ENCODE measurements around the gene FUT7.

Gene FUT7

DNA sequence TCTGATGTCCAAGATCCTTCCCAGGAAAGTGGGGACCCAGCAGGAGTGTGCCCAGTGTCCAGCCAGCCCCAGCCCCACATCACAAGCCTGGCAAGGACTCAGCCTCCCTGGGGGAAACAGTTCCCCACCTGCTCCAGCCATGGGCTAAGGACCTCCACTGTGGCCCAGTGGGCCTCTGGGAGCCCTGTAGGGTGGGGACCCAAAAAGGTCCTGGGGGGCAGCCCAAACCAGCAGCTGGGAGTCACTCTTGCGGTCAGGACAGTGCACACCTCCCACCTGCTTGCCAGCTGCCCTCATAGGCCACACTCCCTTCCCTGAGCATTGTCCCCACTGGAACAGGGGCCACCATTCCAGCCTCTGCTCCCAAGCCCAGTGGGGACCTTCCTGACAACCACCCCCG lies 5.5 kb downstream of the FUT7 start:
- Histone ChIP-seq H3K36me3 (ENCODE audit: insufficient read depth, low read length) (no peaks in the 10 kb centered on the region), H3K27ac (no peak overlapping the region), H3K4me3 (no peak overlapping the region), H3K9ac (ENCODE audit: insufficient read length) (no peak overlapping the region), H3K9me3 (ENCODE audit: low read depth, low read length) (no peaks in the 10 kb centered on the region)
- DNase-seq (ENCODE audit: low read depth, low spot score): no peak
- TF ChIP-seq EZH2 (IDR thresholded peaks at IDR 0.05) (no peak), FOXP2 (optimal IDR thresholded peaks at IDR 0.05; ENCODE audit: control extremely low read depth, extremely low read length, insufficient read depth) (no peak), POLR2AphosphoS5 (IDR thresholded peaks at IDR 0.05; ENCODE audit: borderline replicate concordance, low read depth, low read length) (no peak)

GRCh38 chr9:137025517-137025966 lies 6.3 kb downstream of the FUT7 start:
- H3K9me3 ChIP-seq (ENCODE audit: low read depth, low read length): no peaks in the 10 kb centered on the region
- H3K9ac ChIP-seq (ENCODE audit: insufficient read length): no peak overlapping the region
- H3K27ac ChIP-seq: no peak overlapping the region
- H3K36me3 ChIP-seq (ENCODE audit: insufficient read depth, low read length): no peaks in the 10 kb centered on the region
- TF ChIP-seq FOXP2 (optimal IDR thresholded peaks at IDR 0.05; ENCODE audit: control extremely low read depth, extremely low read length, insufficient read depth) (no peak), EZH2 (IDR thresholded peaks at IDR 0.05) (no peak), POLR2AphosphoS5 (IDR thresholded peaks at IDR 0.05; ENCODE audit: borderline replicate concordance, low read depth, low read length) (no peak)
- no peak overlapping the region for H3K4me3 ChIP-seq
- DNase-seq (ENCODE audit: low read depth, low spot score): no peak

DNA sequence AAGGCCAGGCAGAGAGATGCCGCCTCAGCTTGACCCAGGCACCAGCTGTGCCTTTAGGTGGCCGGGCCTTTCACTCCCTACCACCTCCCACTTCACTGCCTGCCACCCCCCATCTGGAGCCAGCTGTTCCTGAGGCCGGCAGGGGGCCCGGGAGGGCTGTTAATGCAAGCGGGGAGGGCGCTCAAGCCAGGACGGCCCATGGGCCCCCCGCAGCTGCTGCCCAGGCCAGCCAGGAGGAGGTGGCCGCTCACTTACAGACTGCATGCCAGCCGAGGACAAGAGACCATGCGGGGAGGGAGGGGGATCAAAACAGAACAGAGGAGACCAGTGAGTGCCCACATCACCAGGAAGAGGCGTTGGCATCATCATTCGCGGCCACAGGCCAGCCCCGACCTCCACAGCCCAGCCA lies 8.3 kb downstream of the FUT7 start:
- Histone ChIP-seq H3K9ac (ENCODE audit: insufficient read length) (no peak overlapping the region), H3K36me3 (ENCODE audit: insufficient read depth, low read length) (no peaks in the 10 kb centered on the region), H3K4me3 (no peak overlapping the region), H3K27ac (no peak overlapping the region), H3K9me3 (ENCODE audit: low read depth, low read length) (no peaks in the 10 kb centered on the region)
- no peak for DNase-seq (ENCODE audit: low read depth, low spot score)
- no peak for TF ChIP-seq EZH2 (IDR thresholded peaks at IDR 0.05)
- TF ChIP-seq FOXP2 (optimal IDR thresholded peaks at IDR 0.05; ENCODE audit: control extremely low read depth, extremely low read length, insufficient read depth): no peak
- no peak for TF ChIP-seq POLR2AphosphoS5 (IDR thresholded peaks at IDR 0.05; ENCODE audit: borderline replicate concordance, low read depth, low read length)

DNA sequence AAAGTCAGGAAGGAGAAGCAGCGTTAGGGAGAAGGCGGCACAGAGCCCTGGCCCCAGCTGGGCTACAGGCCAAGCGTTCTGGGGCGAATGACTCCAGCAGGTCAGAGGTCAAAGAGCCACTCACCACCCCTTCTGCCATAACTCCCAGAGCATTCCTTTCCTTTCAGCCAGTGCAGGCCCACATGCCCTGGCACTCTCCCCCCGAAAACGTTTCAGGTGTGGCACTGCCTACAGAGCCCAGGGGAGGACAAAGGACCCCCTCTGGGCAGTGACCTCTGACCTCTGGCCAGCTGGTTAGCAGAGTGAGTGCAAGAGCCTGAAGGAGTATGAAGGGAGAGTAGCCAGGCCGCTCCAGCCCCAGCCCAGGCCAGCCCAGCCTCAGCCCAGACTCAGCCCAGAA lies 8.7 kb downstream of the FUT7 start:
- Histone ChIP-seq H3K36me3 (ENCODE audit: insufficient read depth, low read length) (no peaks in the 10 kb centered on the region), H3K27ac (no peak overlapping the region), H3K4me3 (no peak overlapping the region), H3K9me3 (ENCODE audit: low read depth, low read length) (no peaks in the 10 kb centered on the region), H3K9ac (ENCODE audit: insufficient read length) (no peak overlapping the region)
- TF ChIP-seq EZH2 (IDR thresholded peaks at IDR 0.05): no peak
- no peak for TF ChIP-seq FOXP2 (optimal IDR thresholded peaks at IDR 0.05; ENCODE audit: control extremely low read depth, extremely low read length, insufficient read depth)
- no peak for TF ChIP-seq POLR2AphosphoS5 (IDR thresholded peaks at IDR 0.05; ENCODE audit: borderline replicate concordance, low read depth, low read length)
- no peak for DNase-seq (ENCODE audit: low read depth, low spot score)

- TF ChIP-seq POLR2AphosphoS5 (IDR thresholded peaks at IDR 0.05; ENCODE audit: borderline replicate concordance, low read depth, low read length) (no peak), FOXP2 (optimal IDR thresholded peaks at IDR 0.05; ENCODE audit: control extremely low read depth, extremely low read length, insufficient read depth) (no peak), EZH2 (IDR thresholded peaks at IDR 0.05) (no peak)
These were observed 9.3 kb downstream of the FUT7 start for GRCh38 chr9:137022662-137023008.

DNA sequence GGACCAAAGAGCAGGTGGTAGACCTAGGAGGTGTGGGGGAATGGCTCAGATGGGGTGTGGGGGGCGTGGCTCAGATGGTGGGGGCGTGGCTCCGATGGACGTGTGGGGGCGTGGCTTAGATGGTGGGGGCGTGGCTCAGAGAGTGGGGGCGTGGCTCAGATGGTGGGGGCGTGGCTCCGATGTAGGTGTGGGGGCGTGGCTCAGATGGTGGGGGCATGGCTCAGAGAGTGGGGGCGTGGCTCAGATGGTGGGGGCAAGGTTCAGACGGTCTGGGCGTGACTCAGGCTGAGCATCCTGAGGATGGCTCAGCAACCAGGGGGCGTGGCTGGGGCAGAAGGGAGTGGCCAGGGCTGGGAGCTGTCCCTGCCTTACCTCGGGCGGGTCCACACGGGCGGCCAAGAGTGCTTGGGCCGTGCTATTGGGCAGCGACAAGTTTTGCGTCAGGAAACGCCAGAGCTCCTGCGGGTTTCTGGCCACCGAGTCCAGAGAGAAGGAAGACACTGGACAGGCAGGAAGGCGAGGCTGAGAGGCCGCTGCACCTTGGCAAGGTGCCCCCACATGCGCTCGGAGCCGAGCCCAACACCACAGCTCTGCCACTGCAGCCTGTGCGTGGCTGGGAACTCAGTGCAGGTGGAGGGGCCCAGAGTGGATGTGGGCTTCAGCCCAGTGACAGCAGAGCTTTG lies 9.8 kb downstream of the FUT7 start:
- no peak for DNase-seq (ENCODE audit: low read depth, low spot score)
- no peak for TF ChIP-seq EZH2 (IDR thresholded peaks at IDR 0.05)
- TF ChIP-seq POLR2AphosphoS5 (IDR thresholded peaks at IDR 0.05; ENCODE audit: borderline replicate concordance, low read depth, low read length): no peak
- no peak overlapping the region for H3K4me3 ChIP-seq
- no peaks in the 10 kb centered on the region for H3K36me3 ChIP-seq (ENCODE audit: insufficient read depth, low read length)
- no peak overlapping the region for H3K27ac ChIP-seq
- no peak overlapping the region for H3K9ac ChIP-seq (ENCODE audit: insufficient read length)
- no peaks in the 10 kb centered on the region for H3K9me3 ChIP-seq (ENCODE audit: low read depth, low read length)

More at GRCh38 chr9:137022662-137023008, 9.3 kb downstream of the FUT7 start:
- no peak overlapping the region for H3K27ac ChIP-seq
- DNase-seq (ENCODE audit: low read depth, low spot score): no peak
- no peak overlapping the region for H3K9ac ChIP-seq (ENCODE audit: insufficient read length)
- no peak overlapping the region for H3K4me3 ChIP-seq
- H3K36me3 ChIP-seq (ENCODE audit: insufficient read depth, low read length): no peaks in the 10 kb centered on the region
- H3K9me3 ChIP-seq (ENCODE audit: low read depth, low read length): no peaks in the 10 kb centered on the region

- no peaks in the 10 kb centered on the region for H3K9me3 ChIP-seq (ENCODE audit: low read depth, low read length)
- H3K36me3 ChIP-seq (ENCODE audit: insufficient read depth, low read length): no peaks in the 10 kb centered on the region
- no peak for TF ChIP-seq FOXP2 (optimal IDR thresholded peaks at IDR 0.05; ENCODE audit: control extremely low read depth, extremely low read length, insufficient read depth)
- TF ChIP-seq EZH2 (IDR thresholded peaks at IDR 0.05): no peak
- TF ChIP-seq POLR2AphosphoS5 (IDR thresholded peaks at IDR 0.05; ENCODE audit: borderline replicate concordance, low read depth, low read length): no peak
- no peak overlapping the region for H3K9ac ChIP-seq (ENCODE audit: insufficient read length)
- no peak for DNase-seq (ENCODE audit: low read depth, low spot score)
- no peak overlapping the region for H3K27ac ChIP-seq
- H3K4me3 ChIP-seq: no peak overlapping the region
These were observed 10.3 kb downstream of the FUT7 start for GRCh38 chr9:137021568-137021978.

GRCh38 chr9:137020771-137021567 lies 10.9 kb downstream of the FUT7 start:
- no peak for TF ChIP-seq EZH2 (IDR thresholded peaks at IDR 0.05)
- TF ChIP-seq FOXP2 (optimal IDR thresholded peaks at IDR 0.05; ENCODE audit: control extremely low read depth, extremely low read length, insufficient read depth): no peak
- TF ChIP-seq POLR2AphosphoS5 (IDR thresholded peaks at IDR 0.05; ENCODE audit: borderline replicate concordance, low read depth, low read length): no peak
- Histone ChIP-seq H3K9ac (ENCODE audit: insufficient read length) (no peak overlapping the region), H3K36me3 (ENCODE audit: insufficient read depth, low read length) (no peaks in the 10 kb centered on the region), H3K27ac (no peak overlapping the region), H3K4me3 (no peak overlapping the region), H3K9me3 (ENCODE audit: low read depth, low read length) (no peaks in the 10 kb centered on the region)
- DNase-seq (ENCODE audit: low read depth, low spot score): no peak
